ENCODE measurements around the gene RSF1. TPM values are rescaled to one million over a fixed set of nuclear protein-coding genes. Genes with fewer than 3 reads are reported as not detected.

The RSF1 gene
- polyA plus RNA-seq, 1 of the 3 experiments (the other 2 are of a cell fraction) = 8.4 TPM

- WGBS (ENCODE audit: low lambda C conversion rate) = 96% methylated on average over 2 of the region's 2 CpGs
- no peaks in the 10 kb centered on the region for H4K20me1 ChIP-seq (ENCODE audit: insufficient read depth)
- H3K4me2 ChIP-seq = no peak overlapping the region
- no peak overlapping the region for H3K27ac ChIP-seq (ENCODE audit: low read depth in 2 of 2, low read length in 1 of 2)
- DNase-seq = no peak
- H3K9me2 ChIP-seq = no peaks in the 10 kb centered on the region
- no peak overlapping the region for H3K4me3 ChIP-seq (ENCODE audit: low read depth in 2 of 2, low read length in 1 of 2)
- H3K4me1 ChIP-seq (ENCODE audit: control insufficient read depth in 1 of 2, insufficient read depth in 2 of 2, low read depth in 1 of 2, low read length in 1 of 2) = no peaks in the 10 kb centered on the region
- no peak overlapping the region for H2AFZ ChIP-seq (ENCODE audit: low read depth)
- no peak for TF ChIP-seq REST (IDR thresholded peaks at IDR 0.05; ENCODE audit: low read depth, low read length)
- no peak for TF ChIP-seq JUND (IDR thresholded peaks at IDR 0.05)
- TF ChIP-seq PBX3 (IDR thresholded peaks at IDR 0.05) = no peak
- TF ChIP-seq ELF1 (IDR thresholded peaks at IDR 0.05) = no peak
- TF ChIP-seq FOXJ3 (CRISPR knock-in tag; IDR thresholded peaks at IDR 0.05) = no peak
- no peak for TF ChIP-seq NRF1 (IDR thresholded peaks at IDR 0.05; ENCODE audit: low read depth, low read length)
- TF ChIP-seq TCF12 (IDR thresholded peaks at IDR 0.05) = no peak
- TF ChIP-seq SIN3A (IDR thresholded peaks at IDR 0.05; ENCODE audit: borderline replicate concordance, low read depth, low read length) = no peak
- no peak for TF ChIP-seq MXI1 (IDR thresholded peaks at IDR 0.05; ENCODE audit: low read depth, low read length)
- POLR2A ChIA-PET = no interaction called here
- no peaks in the 10 kb centered on the region for H3K27me3 ChIP-seq (ENCODE audit: insufficient read depth)
- no peaks in the 10 kb centered on the region for H3K9me3 ChIP-seq
- H3K36me3 ChIP-seq (replicated peaks in 1 of 2; ENCODE audit: control insufficient read depth in 1 of 2, insufficient read depth in 2 of 2, low read length in 1 of 2) = peaks cover 29 to 61% of the 10 kb centered on the region in 2 experiments
- peaks cover 16% of the 10 kb centered on the region for H3F3A ChIP-seq (replicated peaks; ENCODE audit: insufficient read depth)
- H3K79me2 ChIP-seq (ENCODE audit: insufficient read depth) = peaks cover 4% of the 10 kb centered on the region; the same call in 1 of the 2 replicates
- H3K9ac ChIP-seq = no peak overlapping the region
- CTCF ChIA-PET = no interaction called here
Observed at GRCh38 chr11:77726524-77726923, 94.0 kb downstream of the RSF1 start.

- CTCF ChIA-PET = interaction anchor here (0.8 kb wide), 1 partner anchor 331 kb away, joined by 3 read pairs; no protein-coding TSS in a partner anchor
- POLR2A ChIA-PET = no interaction called here
- Histone ChIP-seq H3K36me3 (replicated peaks in 1 of 2; ENCODE audit: control insufficient read depth in 1 of 2, insufficient read depth in 2 of 2, low read length in 1 of 2) (peaks cover 29 to 63% of the 10 kb centered on the region in 2 experiments), H3F3A (replicated peaks; ENCODE audit: insufficient read depth) (peaks cover 16% of the 10 kb centered on the region), H2AFZ (ENCODE audit: low read depth) (no peak overlapping the region), H3K9me2 (no peaks in the 10 kb centered on the region), H3K9me3 (no peaks in the 10 kb centered on the region), H4K20me1 (ENCODE audit: insufficient read depth) (no peaks in the 10 kb centered on the region), H3K79me2 (ENCODE audit: insufficient read depth) (peaks cover 4% of the 10 kb centered on the region; the same call in 1 of the 2 replicates), H3K4me3 (ENCODE audit: low read depth in 2 of 2, low read length in 1 of 2) (no peak overlapping the region), H3K9ac (no peak overlapping the region), H3K4me1 (ENCODE audit: control insufficient read depth in 1 of 2, insufficient read depth in 2 of 2, low read depth in 1 of 2, low read length in 1 of 2) (no peaks in the 10 kb centered on the region), H3K27ac (ENCODE audit: low read depth in 2 of 2, low read length in 1 of 2) (no peak overlapping the region), H3K27me3 (ENCODE audit: insufficient read depth) (no peaks in the 10 kb centered on the region), H3K4me2 (no peak overlapping the region)
- no peak for DNase-seq
- TF ChIP-seq ELF1 (IDR thresholded peaks at IDR 0.05) (no peak), MXI1 (IDR thresholded peaks at IDR 0.05; ENCODE audit: low read depth, low read length) (no peak), TCF12 (IDR thresholded peaks at IDR 0.05) (no peak), EP300 (IDR thresholded peaks at IDR 0.05; ENCODE audit: borderline replicate concordance in 1 of 2, low read depth in 1 of 2, low read length in 1 of 2) (no peak), POLR2AphosphoS5 (IDR thresholded peaks at IDR 0.05; ENCODE audit: low read depth, low read length) (no peak), USF1 (IDR thresholded peaks at IDR 0.05; ENCODE audit: borderline replicate concordance, low read depth) (no peak), IRF3 (IDR thresholded peaks at IDR 0.05; ENCODE audit: low read depth, low read length) (no peak)
- 96% methylated on average over 3 of the region's 3 CpGs for WGBS (ENCODE audit: low lambda C conversion rate)
Observed at GRCh38 chr11:77725433-77725832, 95.1 kb downstream of the RSF1 start.

All from SK-N-SH (cell line).